SK-N-SH (cell line): Measurements from ENCODE around the gene NOL8. TPM values are rescaled to one million over a fixed set of nuclear protein-coding genes. Genes with fewer than 3 reads are reported as not detected.

Experiments used
- CTCF ChIA-PET: fragments of 300-600, 350-600 bp; formaldehyde crosslinking; extraction: SDS; loops from one replicate; lab custom pipeline; 2021; lab: Yijun Ruan, JAX
- POLR2A ChIA-PET: fragments of 350-600 bp; sonication (Branson Sonifier 250); formaldehyde crosslinking; extraction: SDS; loops from one replicate; lab custom pipeline; 2020; ENCODE audit warnings: antibody characterized with exemption, inconsistent platforms; lab: Yijun Ruan, JAX
- DNase-seq: peaks from one replicate; pipeline ENCODE4 v3.0.0; 2012
- H2AFZ ChIP-seq: fragments of 200-600 bp; sonication (generic); 2 replicates; pipeline ENCODE4 v1.8.1; 2016; ENCODE audit warnings: antibody characterized with exemption, mild to moderate bottlenecking, low read depth
- H3F3A ChIP-seq: fragments of 200-600 bp; sonication (generic); replicated peaks from 2 replicates; pipeline ENCODE3; 2016; ENCODE audit warnings: antibody characterized with exemption, mild to moderate bottlenecking; ENCODE audit not compliant: insufficient read depth
- H3K27ac ChIP-seq, 2 experiments: fragments of 200-500 bp in 1 of 2; fragments of 200-600 bp in 1 of 2; sonication (Bioruptor generic) in 1 of 2; sonication (generic), shearing (Covaris generic) in 1 of 2; 2 replicates each; pipeline versions ENCODE4 v1.5.1 to v1.6.1; 2014 to 2016; ENCODE audit warnings: low read depth in 2 of 2, inconsistent platforms in 1 of 2, low read length in 1 of 2, mild to moderate bottlenecking in 1 of 2, mixed read lengths in 1 of 2
- H3K27me3 ChIP-seq: fragments of 200-600 bp; sonication (generic), shearing (Covaris generic); 2 replicates; pipeline ENCODE4 v1.6.1; 2016; ENCODE audit warnings: mixed run types; ENCODE audit not compliant: insufficient read depth
- H3K36me3 ChIP-seq, 2 experiments: fragments of 200-500 bp in 1 of 2; fragments of 200-600 bp in 1 of 2; sonication (Bioruptor generic) in 1 of 2; sonication (generic) in 1 of 2; replicated peaks in 1 of 2; 2 replicates each; pipeline versions ENCODE3 to v1.5.1; 2014 to 2016; ENCODE audit warnings: low read length in 1 of 2, mild to moderate bottlenecking in 1 of 2; ENCODE audit not compliant: insufficient read depth in 2 of 2, control insufficient read depth in 1 of 2
- H3K4me1 ChIP-seq, 2 experiments: fragments of 200-500 bp in 1 of 2; fragments of 200-600 bp in 1 of 2; sonication (Bioruptor generic) in 1 of 2; sonication (generic), shearing (Covaris generic) in 1 of 2; 2 replicates each; pipeline versions ENCODE4 v1.5.1 to v1.6.1; 2014 to 2016; ENCODE audit warnings: low read depth in 1 of 2, low read length in 1 of 2, mixed run types in 1 of 2; ENCODE audit not compliant: insufficient read depth in 2 of 2, control insufficient read depth in 1 of 2
- H3K4me2 ChIP-seq: fragments of 200-600 bp; sonication (generic), shearing (Covaris generic); 2 replicates; pipeline ENCODE4 v1.6.1; 2017; ENCODE audit warnings: mixed run types
- H3K4me3 ChIP-seq, 2 experiments: fragments of 200-500 bp in 1 of 2; fragments of 200-600 bp in 1 of 2; sonication (Bioruptor generic) in 1 of 2; sonication (generic), shearing (Covaris generic) in 1 of 2; 2 replicates each; pipeline versions ENCODE4 v1.5.1 to v1.8.1; 2014 to 2016; ENCODE audit warnings: low read depth in 2 of 2, inconsistent platforms in 1 of 2, low read length in 1 of 2, mild to moderate bottlenecking in 1 of 2, mixed read lengths in 1 of 2, moderate library complexity in 1 of 2
- H3K79me2 ChIP-seq: fragments of 200-600 bp; sonication (generic); 2 replicates; pipeline ENCODE4 v1.8.1; 2017; ENCODE audit warnings: mild to moderate bottlenecking; ENCODE audit not compliant: insufficient read depth
- H3K9ac ChIP-seq: fragments of 200-600 bp; sonication (generic); 2 replicates; pipeline ENCODE4 v1.6.1; 2017; ENCODE audit warnings: mixed run types
- H3K9me2 ChIP-seq: fragments of 200-600 bp; sonication (generic); 2 replicates; pipeline ENCODE4 v1.6.1; 2017; ENCODE audit warnings: mixed run types
- H3K9me3 ChIP-seq: fragments of 200-600 bp; sonication (generic); 2 replicates; pipeline ENCODE4 v1.6.1; 2017; ENCODE audit warnings: mixed run types, mild to moderate bottlenecking, moderate library complexity
- H4K20me1 ChIP-seq: fragments of 200-600 bp; sonication (generic); 2 replicates; pipeline ENCODE4 v1.6.1; 2017; ENCODE audit warnings: mild to moderate bottlenecking, mixed run types; ENCODE audit not compliant: insufficient read depth
- CHD2 ChIP-seq: fragments of 150-350 bp; IDR thresholded peaks from 2 replicates; pipeline ENCODE4 v1.6.1; 2018; ENCODE audit warnings: low read length; ENCODE audit not compliant: partially characterized antibody
- EP300 ChIP-seq, 2 experiments: IDR thresholded peaks; 2 replicates each; pipeline versions ENCODE4 v1.4.0 to v1.6.1; 2012; ENCODE audit warnings: borderline replicate concordance in 1 of 2, low read depth in 1 of 2, low read length in 1 of 2
- FOSL2 ChIP-seq: IDR thresholded peaks from 2 replicates; pipeline ENCODE4 v1.4.0; 2012; ENCODE audit warnings: low read depth, mild to moderate bottlenecking, moderate library complexity, borderline replicate concordance
- JUND ChIP-seq: IDR thresholded peaks from 2 replicates; pipeline ENCODE4 v1.4.0; 2012
- MXI1 ChIP-seq: IDR thresholded peaks from 2 replicates; pipeline ENCODE4 v1.6.1; 2012; ENCODE audit warnings: mild to moderate bottlenecking, low read depth, low read length, improper control_type of control experiment
- NFIC ChIP-seq: IDR thresholded peaks from 2 replicates; pipeline ENCODE4 v1.4.0; 2012; ENCODE audit warnings: borderline replicate concordance
- POLR2AphosphoS5 ChIP-seq: IDR thresholded peaks from 2 replicates; pipeline ENCODE4 v1.6.1; 2012; ENCODE audit warnings: low read depth, low read length
- RAD21 ChIP-seq: IDR thresholded peaks from 2 replicates; pipeline ENCODE4 v1.6.1; 2012; ENCODE audit warnings: mild to moderate bottlenecking, low read length
- RXRA ChIP-seq: IDR thresholded peaks from 2 replicates; pipeline ENCODE4 v1.4.0; 2012; ENCODE audit warnings: low read depth, mild to moderate bottlenecking, borderline replicate concordance
- SIN3A ChIP-seq: IDR thresholded peaks from 2 replicates; pipeline ENCODE4 v1.6.1; 2012; ENCODE audit warnings: low read depth, mild to moderate bottlenecking, low read length, moderate library complexity, borderline replicate concordance
- SMC3 ChIP-seq: IDR thresholded peaks from 2 replicates; pipeline ENCODE4 v1.6.1; 2012; ENCODE audit warnings: low read depth, low read length, improper control_type of control experiment
- TAF1 ChIP-seq: IDR thresholded peaks from 2 replicates; pipeline ENCODE4 v1.6.1; 2012; ENCODE audit warnings: low read depth, mild to moderate bottlenecking, low read length, moderate library complexity, borderline replicate concordance
- WGBS: methylation state at CpG from one replicate; pipeline ENCODE4 v1.1.6; 2017; ENCODE audit warnings: low lambda C conversion rate; 5-methylcytosine and 5-hydroxymethylcytosine counted together
- polyA plus RNA-seq, 3 experiments: library from polyadenylated mRNA; depleted of rRNA; stranded (reverse); fragments of >200 nt; gene quantifications; 2 replicates each; pipeline ENCODE4 v1.2.3, GENCODE V29; 2012
- TF ChIP-seq, protein P1 (sequence below): IDR thresholded peaks from 2 replicates; pipeline ENCODE4 v1.4.0; 2012; ENCODE audit warnings: low read depth, borderline replicate concordance
- TF ChIP-seq, protein P2 (sequence below): fragments of 150-350 bp; IDR thresholded peaks from 2 replicates; pipeline ENCODE4 v1.6.1; 2016; ENCODE audit warnings: mild to moderate bottlenecking, low read depth, low read length
- TF ChIP-seq, protein P3 (sequence below): IDR thresholded peaks from 2 replicates; pipeline ENCODE4; 2012
- TF ChIP-seq, protein P4 (sequence below): fragments of 150-350 bp; IDR thresholded peaks from 2 replicates; pipeline ENCODE4 v1.6.1; 2017; ENCODE audit warnings: antibody characterized with exemption, low read length, low read depth, borderline replicate concordance
- TF ChIP-seq, protein P5 (sequence below): IDR thresholded peaks from 2 replicates; pipeline ENCODE4 v1.4.0; 2012; ENCODE audit warnings: low read depth

The NOL8 gene
- polyA plus RNA-seq, 1 of the 3 experiments (the other 2 are of a cell fraction): 9.6 TPM

DNA sequence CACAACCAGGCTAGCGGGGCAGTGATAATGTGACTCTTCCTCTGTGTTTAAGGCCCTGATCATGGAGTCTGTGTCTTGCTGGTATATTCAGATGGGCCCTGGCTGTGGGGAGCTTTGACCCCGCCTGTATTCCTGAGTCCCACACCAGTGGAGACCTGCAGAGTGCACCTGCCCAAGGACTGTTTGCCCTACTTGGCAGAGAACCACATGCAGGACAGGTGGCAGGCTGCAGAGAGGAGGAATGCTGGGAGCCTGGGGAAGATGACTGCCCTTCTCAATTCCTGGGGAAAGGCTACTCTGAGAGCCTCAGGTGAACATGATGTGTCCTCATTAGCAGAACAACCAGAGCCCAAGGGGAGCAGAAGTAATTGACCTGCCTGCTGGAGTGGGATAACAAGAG is 67.8 kb downstream of the NOL8 start:
- Histone ChIP-seq H3K79me2 (no peaks in the 10 kb centered on the region), H3K9me2 (no peaks in the 10 kb centered on the region), H3K4me2 (no peak overlapping the region), H3F3A (peaks cover 4% of the 10 kb centered on the region), H3K4me3 (no peak overlapping the region), H3K27me3 (no peaks in the 10 kb centered on the region), H3K9me3 (no peaks in the 10 kb centered on the region), H3K27ac (no peak overlapping the region), H3K4me1 (no peaks in the 10 kb centered on the region), H3K36me3 (peaks cover 76 to 89% of the 10 kb centered on the region in 2 experiments), H2AFZ (no peak overlapping the region), H4K20me1 (no peaks in the 10 kb centered on the region), H3K9ac (no peak overlapping the region)
- TF ChIP-seq TAF1 (no peak), MXI1 (no peak), NFIC (no peak), EP300 (IDR thresholded peaks at IDR 0.05; ENCODE audit: borderline replicate concordance in 1 of 2, low read depth in 1 of 2, low read length in 1 of 2) (no peak), SMC3 (no peak), JUND (no peak), POLR2AphosphoS5 (no peak)
- TF ChIP-seq, protein P1, sequence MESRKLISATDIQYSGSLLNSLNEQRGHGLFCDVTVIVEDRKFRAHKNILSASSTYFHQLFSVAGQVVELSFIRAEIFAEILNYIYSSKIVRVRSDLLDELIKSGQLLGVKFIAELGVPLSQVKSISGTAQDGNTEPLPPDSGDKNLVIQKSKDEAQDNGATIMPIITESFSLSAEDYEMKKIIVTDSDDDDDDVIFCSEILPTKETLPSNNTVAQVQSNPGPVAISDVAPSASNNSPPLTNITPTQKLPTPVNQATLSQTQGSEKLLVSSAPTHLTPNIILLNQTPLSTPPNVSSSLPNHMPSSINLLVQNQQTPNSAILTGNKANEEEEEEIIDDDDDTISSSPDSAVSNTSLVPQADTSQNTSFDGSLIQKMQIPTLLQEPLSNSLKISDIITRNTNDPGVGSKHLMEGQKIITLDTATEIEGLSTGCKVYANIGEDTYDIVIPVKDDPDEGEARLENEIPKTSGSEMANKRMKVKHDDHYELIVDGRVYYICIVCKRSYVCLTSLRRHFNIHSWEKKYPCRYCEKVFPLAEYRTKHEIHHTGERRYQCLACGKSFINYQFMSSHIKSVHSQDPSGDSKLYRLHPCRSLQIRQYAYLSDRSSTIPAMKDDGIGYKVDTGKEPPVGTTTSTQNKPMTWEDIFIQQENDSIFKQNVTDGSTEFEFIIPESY: no peak
- TF ChIP-seq, protein P2, sequence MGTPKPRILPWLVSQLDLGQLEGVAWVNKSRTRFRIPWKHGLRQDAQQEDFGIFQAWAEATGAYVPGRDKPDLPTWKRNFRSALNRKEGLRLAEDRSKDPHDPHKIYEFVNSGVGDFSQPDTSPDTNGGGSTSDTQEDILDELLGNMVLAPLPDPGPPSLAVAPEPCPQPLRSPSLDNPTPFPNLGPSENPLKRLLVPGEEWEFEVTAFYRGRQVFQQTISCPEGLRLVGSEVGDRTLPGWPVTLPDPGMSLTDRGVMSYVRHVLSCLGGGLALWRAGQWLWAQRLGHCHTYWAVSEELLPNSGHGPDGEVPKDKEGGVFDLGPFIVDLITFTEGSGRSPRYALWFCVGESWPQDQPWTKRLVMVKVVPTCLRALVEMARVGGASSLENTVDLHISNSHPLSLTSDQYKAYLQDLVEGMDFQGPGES: no peak
- POLR2A ChIA-PET: no interaction called here
- WGBS: 100% methylated on average over 2 of the region's 2 CpGs
- CTCF ChIA-PET: interaction anchor here (2.0 kb wide), 1 partner anchor 119 kb away, joined by 8 read pairs; no protein-coding TSS in a partner anchor
- DNase-seq: no peak

DNA sequence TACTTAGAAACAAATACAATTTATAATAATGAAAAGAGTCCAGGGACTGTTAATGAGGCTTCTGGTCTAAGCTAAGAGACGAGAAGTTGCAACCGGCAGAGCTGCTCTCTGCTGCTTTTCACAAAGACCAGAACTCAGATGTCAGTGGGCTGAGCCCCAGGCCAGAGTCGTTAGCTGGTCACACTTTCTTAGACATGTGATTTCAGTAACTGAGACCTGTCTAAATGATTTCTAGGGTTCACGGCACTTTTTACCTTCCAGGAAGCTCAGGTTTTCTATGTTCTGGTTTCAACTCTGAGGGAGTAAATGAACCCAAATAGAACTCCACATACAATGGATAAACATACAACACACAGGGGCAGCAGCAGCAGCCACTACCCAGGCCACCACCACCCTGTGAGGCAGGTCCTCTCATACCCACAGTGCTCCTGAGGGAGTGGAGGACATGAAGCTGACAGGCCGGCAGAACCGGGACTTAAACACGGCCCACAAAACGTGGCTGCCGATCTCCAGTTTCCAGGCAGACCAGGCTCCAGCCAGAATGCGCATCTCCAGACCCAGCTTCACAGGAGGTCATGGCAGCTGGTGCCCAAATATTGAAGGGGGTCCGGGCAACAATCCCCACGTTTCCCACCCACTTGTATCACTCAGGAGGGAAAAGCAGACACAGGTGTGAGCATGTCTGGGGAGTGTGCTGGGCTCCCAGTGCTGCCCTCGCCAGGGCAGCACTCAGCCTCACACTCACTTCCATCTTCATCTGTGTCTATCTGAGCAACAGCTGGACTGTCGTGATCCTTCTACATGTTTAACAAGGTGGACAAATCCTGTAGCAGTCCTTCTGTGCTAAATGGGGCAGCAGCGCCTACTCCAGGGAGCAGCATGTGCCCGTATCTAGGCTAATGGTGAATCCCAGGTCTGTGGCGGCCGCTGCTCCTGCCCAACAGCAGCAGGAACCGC is 70.5 kb downstream of the NOL8 start:
- DNase-seq: no peak
- H3K9me2 ChIP-seq: no peaks in the 10 kb centered on the region
- H3K4me1 ChIP-seq: no peaks in the 10 kb centered on the region
- H4K20me1 ChIP-seq: no peaks in the 10 kb centered on the region
- ChIA-PET CTCF (interaction anchor here (1.1 to 7.2 kb wide), 3 partner anchors 12 to 116 kb away, joined by 3 to 50 read pairs (median 6); no protein-coding TSS in a partner anchor), POLR2A (no interaction called here)
- no peak overlapping the region for H2AFZ ChIP-seq
- no peaks in the 10 kb centered on the region for H3K9me3 ChIP-seq
- no peaks in the 10 kb centered on the region for H3K79me2 ChIP-seq
- no peak overlapping the region for H3K4me2 ChIP-seq
- WGBS: 81% methylated on average over 16 of the region's 19 CpGs
- H3K27ac ChIP-seq: no peak overlapping the region
- peaks cover 78 to 95% of the 10 kb centered on the region in 2 experiments for H3K36me3 ChIP-seq
- H3K9ac ChIP-seq: no peak overlapping the region
- no peaks in the 10 kb centered on the region for H3K27me3 ChIP-seq
- H3F3A ChIP-seq: peaks cover 4% of the 10 kb centered on the region
- no peak overlapping the region for H3K4me3 ChIP-seq
- TF ChIP-seq FOSL2: no peak
- TF ChIP-seq CHD2: no peak
- TF ChIP-seq, protein P3, sequence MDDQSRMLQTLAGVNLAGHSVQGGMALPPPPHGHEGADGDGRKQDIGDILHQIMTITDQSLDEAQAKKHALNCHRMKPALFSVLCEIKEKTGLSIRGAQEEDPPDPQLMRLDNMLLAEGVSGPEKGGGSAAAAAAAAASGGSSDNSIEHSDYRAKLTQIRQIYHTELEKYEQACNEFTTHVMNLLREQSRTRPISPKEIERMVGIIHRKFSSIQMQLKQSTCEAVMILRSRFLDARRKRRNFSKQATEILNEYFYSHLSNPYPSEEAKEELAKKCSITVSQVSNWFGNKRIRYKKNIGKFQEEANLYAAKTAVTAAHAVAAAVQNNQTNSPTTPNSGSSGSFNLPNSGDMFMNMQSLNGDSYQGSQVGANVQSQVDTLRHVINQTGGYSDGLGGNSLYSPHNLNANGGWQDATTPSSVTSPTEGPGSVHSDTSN: no peak
- TF ChIP-seq, protein P4, sequence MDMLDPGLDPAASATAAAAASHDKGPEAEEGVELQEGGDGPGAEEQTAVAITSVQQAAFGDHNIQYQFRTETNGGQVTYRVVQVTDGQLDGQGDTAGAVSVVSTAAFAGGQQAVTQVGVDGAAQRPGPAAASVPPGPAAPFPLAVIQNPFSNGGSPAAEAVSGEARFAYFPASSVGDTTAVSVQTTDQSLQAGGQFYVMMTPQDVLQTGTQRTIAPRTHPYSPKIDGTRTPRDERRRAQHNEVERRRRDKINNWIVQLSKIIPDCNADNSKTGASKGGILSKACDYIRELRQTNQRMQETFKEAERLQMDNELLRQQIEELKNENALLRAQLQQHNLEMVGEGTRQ: no peak
- TF ChIP-seq RXRA: no peak
- TF ChIP-seq, protein P5, sequence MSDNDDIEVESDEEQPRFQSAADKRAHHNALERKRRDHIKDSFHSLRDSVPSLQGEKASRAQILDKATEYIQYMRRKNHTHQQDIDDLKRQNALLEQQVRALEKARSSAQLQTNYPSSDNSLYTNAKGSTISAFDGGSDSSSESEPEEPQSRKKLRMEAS: no peak
- no peak for TF ChIP-seq SIN3A
- no peak for TF ChIP-seq RAD21
- no peak for TF ChIP-seq JUND
